Astrocyte of the cerebellum (primary cell): Measurements from ENCODE around the gene ZIC5.

Source experiments
- DNase-seq: peaks from one replicate; pipeline ENCODE4 v3.0.0-alpha.2; 2011; ENCODE audit warnings: low read depth
- H3K4me3 ChIP-seq: 2 replicates; pipeline ENCODE4 v1.5.1; 2011; ENCODE audit warnings: mild to moderate bottlenecking, low read depth, low read length, moderate library complexity
- in situ Hi-C: cut with HindIII; loops from 2 replicates; pipeline ENCODE4 v1.10.0; 2017; ENCODE audit warnings: low sequenced_read_pairs
- TF ChIP-seq, protein P1 (sequence below): IDR thresholded peaks from 2 replicates; pipeline ENCODE4 v1.5.1; 2012; ENCODE audit warnings: low read length, low read depth, moderate library complexity, mild to moderate bottlenecking; ENCODE audit errors: missing control alignments

Gene ZIC5

DNA sequence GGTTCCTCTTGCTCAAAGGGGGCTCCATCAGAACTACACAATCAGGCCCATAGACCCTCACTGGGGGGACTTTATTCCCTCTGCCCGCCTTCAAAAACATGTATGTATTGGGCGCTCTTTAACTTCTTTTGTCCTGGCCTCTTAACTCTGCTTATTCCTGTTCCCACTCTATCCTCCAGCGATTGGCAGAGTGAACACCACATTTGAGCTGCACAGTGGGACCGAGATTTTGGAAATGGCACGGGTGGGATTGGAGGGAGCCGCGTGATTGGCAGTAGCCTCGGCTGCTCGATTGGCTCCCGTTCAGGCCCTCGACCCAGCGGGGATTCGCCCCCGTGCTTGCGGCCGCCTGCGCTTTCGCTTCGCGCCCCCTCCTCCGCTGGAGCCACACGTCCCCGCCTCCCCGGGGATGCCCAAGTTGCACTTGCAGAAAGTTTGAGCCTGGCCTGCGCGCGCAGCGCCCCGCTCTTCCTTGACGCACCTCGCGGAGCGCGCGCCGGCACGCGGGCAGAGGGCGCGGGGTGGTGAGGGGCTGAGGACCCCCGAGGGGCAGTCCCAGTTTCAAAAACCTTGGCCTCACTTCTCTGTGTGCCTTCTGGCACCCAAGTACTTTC lies at the start of gene ZIC5:
Gene ZIC5 (minus strand): TSS at position 192 of the 614 bp plus-strand sequence. CDS start 164 bp downstream, at position 28.
- TF ChIP-seq, protein P1, sequence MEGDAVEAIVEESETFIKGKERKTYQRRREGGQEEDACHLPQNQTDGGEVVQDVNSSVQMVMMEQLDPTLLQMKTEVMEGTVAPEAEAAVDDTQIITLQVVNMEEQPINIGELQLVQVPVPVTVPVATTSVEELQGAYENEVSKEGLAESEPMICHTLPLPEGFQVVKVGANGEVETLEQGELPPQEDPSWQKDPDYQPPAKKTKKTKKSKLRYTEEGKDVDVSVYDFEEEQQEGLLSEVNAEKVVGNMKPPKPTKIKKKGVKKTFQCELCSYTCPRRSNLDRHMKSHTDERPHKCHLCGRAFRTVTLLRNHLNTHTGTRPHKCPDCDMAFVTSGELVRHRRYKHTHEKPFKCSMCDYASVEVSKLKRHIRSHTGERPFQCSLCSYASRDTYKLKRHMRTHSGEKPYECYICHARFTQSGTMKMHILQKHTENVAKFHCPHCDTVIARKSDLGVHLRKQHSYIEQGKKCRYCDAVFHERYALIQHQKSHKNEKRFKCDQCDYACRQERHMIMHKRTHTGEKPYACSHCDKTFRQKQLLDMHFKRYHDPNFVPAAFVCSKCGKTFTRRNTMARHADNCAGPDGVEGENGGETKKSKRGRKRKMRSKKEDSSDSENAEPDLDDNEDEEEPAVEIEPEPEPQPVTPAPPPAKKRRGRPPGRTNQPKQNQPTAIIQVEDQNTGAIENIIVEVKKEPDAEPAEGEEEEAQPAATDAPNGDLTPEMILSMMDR, result no peak
- in situ Hi-C loops, result no loop called here
- peak within 1 kb of the TSS; percentile 71 for H3K4me3 ChIP-seq
- DNase-seq, result peak; percentile 82

DNA sequence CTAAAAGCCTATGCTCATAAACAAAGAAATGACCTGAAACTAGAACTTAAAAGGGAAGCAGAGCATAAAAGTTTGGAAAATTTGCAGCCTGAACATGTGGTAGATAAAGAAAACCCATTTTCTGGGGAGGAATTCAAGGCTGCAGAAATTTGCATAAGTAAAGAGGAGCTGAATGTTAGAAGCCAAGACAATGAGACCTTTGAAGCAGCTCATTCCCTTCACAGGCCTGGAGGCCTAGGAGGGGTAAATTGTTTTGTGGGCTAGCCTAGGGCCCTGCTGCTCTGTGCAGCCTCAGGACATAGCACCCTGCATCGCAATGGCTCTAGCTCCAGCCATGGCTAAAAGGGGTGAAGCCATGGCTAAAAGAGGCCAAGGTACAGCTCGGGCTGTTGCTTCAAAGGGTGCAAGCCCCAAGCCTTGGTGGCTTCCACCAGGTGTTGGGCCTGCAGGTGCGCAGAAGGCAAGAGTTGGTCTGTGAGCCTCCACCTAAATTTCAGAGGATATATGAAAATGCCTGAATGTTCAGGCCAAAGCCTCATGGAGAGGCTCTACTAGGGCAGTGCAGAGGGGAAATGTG lies 48.3 kb upstream of the ZIC5 start:
- TF ChIP-seq, protein P1, result no peak
- DNase-seq, result no peak
- H3K4me3 ChIP-seq, result no peak overlapping the region
- in situ Hi-C loops, result no loop called here

DNA sequence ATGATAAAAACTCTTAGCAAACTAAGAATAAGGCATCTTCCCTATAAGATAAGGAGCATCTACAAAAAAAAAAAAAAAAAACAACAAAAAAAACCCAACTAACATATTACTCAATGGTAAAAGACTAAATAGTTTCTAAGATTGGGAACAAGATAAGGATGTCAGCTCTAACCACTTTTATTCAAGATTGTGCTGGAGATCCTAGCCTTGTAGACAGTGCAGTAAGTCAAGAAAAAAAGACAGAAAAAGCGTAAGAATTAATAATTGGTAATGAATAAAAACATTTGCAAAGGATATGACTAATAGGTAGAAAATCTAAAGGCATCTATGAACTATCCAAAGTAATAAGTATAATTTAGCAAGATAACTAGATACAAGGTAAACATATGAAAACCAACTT lies 43.1 kb upstream of the ZIC5 start:
- no peak for DNase-seq
- H3K4me3 ChIP-seq, result no peak overlapping the region
- in situ Hi-C loops, result no loop called here
- TF ChIP-seq, protein P1, result no peak

DNA sequence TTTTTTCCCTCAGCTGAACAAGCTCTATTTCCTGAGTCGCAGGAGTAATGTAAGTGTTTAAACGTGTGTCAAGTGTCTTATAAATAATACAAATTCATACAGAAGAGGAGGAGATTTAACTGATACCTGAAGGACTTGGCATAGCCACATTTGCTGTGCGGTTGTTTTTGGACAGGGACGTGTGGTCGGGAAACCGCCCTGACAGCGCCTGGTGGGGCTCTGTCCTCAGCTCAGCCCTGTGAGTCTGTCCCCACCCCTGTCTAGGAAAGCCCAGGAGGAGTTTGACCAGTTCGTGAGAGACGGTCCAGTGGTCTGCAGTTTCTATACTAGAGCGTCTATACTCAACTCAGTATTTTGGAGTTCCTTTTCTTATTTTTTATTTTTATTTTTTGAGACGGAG lies 26.7 kb upstream of the ZIC5 start:
- in situ Hi-C loops, result loop anchor here (25.0 kb wide), 1 partner anchor 239 kb away; no protein-coding TSS in a partner anchor
- H3K4me3 ChIP-seq, result no peak overlapping the region
- DNase-seq, result no peak
- TF ChIP-seq, protein P1, result no peak

DNA sequence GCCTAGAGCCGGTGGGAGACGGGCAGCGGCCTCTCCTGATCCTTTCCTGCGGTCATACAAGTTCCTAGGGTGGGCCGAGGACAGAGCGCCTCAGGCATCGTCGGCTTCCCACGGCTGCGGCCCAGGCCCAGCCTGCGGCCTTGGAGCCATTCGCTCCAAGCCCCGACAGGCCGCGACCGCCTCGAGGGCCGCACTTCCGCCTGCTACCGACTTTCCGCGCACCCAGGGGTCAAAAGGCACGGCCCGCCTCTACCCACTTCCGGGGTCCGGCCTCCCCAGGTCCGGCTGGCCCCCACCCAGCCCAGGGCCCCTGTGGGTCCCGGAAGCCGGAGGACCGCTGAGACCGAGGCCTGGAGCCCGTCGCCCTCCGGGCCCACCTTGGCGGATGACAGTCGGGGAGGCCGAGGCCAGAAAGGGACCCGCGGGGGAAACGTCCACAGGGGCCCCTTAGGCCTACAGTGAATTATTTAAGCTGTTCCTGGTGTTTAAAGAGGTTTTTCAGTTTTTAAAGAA lies 26.2 kb upstream of the ZIC5 start:
- DNase-seq, result no peak
- in situ Hi-C loops, result loop anchor here (25.0 kb wide), 1 partner anchor 240 kb away; no protein-coding TSS in a partner anchor
- TF ChIP-seq, protein P1, result no peak
- H3K4me3 ChIP-seq, result no peak overlapping the region

DNA sequence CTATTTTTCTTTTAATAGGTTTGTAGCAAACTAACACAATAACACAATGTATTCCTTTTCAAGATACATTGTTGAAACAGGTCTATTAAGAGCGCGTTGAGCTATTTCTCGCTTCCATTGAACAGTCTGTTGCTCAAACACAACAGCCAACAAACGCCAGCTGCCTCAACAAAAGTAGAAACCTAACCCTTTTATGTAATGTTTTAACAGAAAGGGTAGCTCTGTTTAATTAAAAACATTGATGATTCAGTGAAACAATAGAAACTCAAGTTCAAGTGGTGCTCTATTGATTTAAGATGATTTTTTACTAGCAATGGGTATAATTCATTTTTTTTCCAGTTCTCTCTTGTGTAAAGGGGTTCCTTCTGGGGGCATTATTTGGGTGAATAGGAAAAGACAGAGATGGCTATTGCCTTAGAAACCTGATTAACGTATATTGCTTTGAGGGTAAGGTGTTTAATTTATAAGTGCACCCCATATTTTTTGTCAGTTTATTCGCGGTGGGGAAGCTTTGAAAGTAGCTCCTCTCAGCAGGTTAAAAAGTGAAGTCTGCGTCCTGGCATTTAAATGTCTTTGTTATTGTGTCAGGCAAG lies 24.9 kb upstream of the ZIC5 start:
- DNase-seq, result no peak
- in situ Hi-C loops, result loop anchor here (25.0 kb wide), 1 partner anchor 241 kb away; no protein-coding TSS in a partner anchor
- TF ChIP-seq, protein P1, result no peak
- no peak overlapping the region for H3K4me3 ChIP-seq
